ENCODE data around the gene DENND1A.
"Not testable (repeated sequence)": the region's sequence is repeated elsewhere in the genome, so short reads cannot be mapped to it uniquely, and the experiment has no call there.

Gene DENND1A

DNA sequence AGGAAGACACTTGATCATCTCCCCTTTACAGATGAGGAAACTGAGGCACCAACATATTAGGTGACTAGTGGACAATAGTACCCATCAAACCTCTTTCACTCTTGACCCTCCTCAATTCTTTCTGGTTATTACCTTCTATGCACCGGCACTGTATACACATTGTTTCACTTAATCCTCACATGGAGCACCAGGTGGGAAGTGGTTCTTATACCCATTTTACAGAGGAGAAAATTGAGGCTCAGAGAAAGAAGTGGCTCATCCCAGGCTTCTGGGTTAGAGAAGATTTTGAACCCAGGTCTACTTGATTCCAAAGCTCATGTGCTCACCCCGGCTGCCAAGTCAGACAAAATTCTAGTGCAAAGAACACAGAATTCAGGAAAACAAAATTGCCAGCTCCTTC is 17.4 kb upstream of the DENND1A start:
- no peak for DNase-seq

DNA sequence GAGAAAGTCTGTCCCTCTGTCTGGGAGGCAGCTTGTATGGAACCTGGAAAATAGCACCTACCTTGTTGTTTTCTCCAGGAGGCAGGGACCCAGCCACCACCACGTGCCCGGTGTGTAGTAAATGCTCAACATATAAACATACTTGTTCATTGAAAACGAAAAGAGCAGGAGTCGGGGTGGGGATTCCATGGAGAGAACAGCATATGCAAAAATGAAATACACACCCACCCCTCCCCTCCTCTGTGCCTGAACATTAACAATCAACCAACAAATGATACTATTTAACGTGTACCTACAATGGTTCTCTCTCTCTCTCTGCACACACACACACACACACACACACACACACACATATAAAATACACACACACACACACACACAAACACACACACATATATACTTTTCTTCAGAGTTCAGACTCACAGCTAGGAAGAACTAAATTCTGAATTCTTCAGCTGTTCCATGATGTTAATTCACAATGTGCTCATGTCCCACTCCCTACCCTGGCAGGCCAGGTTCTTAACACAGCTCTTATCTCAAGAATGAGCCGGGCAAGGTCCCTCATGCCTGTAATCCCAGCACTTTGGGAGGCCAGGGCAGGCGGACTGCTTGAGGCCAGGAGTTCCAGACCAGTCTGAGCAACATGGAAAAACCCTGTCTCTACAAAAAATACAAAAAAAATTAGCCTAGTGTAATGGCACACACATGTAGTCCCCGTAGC is 16.3 kb upstream of the DENND1A start:
- DNase-seq: no peak

DNA sequence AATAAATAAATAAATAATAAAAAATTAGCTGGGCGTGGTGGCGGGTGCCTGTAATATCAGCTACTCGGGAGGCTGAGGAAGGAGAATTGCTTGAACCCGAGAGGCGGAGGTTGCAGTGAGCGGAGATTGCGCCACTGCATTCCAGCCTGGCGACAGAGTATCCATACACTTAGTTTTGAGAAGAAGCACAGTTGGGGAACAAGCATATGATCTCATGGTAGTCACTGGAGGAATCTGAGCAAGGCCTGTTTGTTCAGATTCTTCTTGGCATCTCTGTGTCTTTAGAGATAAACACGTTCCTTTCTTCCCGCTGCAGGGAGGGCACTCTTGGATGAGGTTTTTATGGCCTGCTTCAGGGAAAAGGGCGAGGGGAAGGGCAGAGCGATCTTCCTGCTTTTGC is 15.6 kb upstream of the DENND1A start:
- no peak for DNase-seq

DNA sequence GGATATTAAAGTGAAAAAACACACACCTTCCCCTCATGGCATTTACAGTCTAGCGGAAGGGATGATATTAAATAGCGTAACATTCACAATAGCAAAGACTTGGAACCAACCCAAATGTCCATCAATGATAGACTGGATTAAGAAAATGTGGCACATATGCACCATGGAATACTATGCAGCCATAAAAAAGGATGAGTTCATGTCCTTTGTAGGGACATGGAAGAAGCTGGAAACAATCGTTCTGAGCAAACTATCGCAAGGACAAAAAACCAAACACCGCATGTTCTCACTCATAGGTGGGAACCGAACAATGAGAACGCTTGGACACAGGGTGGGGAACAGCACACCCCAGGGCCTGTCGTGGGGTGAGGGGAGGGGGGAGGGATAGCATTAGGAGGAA is 14.5 kb upstream of the DENND1A start:
- not testable (repeated sequence) for DNase-seq

DNA sequence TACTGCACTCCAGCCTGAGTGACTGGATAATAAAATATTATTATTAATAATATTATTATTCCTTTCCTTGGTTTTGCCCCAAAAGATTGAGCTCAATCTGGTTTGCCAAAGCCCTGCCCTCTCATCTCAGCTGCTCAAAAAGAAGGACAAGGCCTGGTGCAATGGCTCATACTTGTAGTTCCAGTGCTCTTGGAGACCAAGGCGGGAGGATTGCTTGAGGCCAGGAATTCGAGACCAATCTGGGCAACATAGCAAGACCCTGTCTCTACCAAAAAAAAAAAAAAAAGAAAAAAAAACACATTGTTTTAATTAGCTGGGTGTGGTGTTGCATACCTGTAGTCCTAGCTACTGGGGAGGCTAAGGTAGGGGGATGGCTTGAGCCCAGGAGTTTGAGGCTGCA is 13.7 kb upstream of the DENND1A start:
- DNase-seq: no peak

DNA sequence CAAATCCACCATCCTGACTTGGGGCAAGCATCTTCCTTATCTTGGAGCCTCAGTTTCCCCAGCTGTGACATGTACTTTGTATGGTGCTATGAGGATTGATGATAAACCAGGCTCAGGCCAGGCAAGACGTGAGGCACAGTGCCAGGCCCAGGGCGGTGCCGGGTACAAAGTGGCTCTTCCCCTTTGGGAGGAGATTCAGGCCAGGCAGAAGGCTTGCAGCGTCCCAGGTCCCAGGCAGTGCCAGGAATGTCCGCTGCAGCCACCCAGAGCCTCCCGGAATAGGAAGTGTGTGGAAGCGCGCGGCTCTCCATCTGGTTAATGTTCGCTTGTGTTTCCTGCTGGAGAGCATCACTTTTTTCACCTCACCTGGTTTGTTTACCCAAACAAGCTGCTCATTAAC is 12.6 kb upstream of the DENND1A start:
- DNase-seq: no peak

DNA sequence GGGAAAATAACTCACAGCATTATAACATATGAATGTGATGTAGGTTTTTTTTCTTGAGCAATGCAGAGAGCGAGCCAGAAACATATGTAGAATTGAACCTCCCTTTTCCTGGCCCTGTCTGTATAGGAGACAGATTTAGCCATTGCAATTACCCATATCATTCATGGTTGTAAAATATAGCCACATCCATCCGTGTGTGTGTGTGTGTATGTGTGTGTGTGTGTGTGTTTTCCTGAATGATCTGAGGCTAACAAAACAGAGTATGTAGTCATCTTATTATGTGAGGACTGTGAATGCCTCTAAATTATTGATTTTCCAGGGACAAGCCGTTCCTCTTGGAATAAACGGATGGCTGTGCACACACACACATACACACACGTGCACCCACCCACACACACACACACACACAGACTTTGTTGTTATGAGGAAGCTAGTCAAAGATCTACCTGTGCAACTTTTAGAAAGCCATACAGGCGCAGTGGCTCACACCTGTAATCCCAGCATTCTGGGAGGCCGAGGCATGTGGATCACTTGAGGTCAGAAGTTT is 11.7 kb upstream of the DENND1A start:
- DNase-seq: no peak

DNA sequence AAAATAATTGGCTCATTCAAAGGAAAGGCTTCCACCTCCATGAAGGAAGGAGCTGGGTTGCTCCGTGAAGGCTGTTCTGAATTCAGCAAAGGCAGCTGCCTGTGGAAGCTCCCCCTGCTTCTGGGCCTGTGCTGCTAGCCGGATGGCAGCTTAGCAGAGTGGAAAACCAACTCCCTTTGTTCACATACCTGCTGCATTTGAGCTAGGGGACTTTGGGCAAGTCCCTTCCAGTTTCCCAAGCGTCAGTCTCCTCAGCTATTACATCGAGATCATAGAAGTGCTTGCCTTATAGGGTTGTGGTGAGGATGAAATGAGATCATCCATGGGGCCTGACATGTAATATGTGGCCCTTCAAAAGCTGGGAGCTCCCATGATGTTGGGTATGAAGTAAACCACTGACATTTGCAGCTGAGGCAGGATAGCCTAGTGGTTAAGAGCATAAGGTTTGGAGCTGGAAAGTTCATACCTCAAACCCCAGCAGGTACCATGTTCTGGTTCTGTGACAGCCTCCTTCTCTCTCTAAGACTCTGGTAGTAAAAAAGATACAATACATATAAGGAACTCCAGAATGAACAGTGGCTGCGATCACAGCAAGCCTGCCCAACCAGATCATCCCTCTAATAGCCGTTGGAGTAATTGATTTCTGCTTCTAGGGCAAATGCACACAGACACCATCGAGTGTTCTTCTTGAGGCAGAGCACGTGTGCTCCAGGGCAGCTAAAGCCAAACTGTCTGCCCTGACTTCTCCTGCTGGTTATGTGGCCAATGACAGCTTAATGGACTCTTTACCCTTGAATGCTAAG is 11.0 kb upstream of the DENND1A start:
- no peak for DNase-seq

DNA sequence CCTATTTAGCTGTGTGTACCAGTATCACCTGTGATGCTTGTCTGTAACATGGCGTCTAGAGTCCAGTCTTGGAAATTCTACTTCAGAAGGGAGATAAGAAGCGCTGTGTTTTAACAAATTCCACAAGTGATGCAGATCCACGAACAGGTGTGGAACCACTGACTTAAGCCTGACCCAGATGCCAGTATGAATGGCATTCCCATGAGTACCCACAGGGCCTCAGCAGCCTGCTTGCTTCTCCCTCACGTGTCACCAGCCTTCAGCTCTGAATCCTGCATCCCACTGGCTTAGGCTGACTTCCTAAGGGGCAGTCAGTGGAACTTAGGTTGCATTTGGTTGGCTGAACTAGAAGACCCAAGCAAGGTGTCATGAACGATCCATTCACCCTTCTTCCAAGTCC is 8.5 kb upstream of the DENND1A start:
- no peak for DNase-seq

DNA sequence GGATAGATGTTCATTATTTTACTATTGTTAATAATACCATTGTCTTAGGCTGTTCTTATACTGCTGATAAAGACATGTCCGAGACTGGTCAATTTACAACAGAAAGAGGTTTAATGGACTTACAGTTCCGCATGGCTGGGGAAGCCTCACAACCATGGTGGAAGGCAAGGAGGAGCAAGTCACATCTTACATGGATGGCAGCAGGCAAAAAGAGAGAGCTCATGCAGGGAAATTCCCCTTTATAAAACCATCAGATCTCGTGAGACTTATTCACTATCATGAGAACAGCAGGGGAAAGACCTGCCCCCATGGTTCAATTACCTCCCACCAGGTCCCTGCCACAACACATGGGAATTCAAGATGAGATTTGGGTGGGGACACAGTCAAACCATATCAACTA is 6.6 kb upstream of the DENND1A start:
- not testable (repeated sequence) for DNase-seq

DNA sequence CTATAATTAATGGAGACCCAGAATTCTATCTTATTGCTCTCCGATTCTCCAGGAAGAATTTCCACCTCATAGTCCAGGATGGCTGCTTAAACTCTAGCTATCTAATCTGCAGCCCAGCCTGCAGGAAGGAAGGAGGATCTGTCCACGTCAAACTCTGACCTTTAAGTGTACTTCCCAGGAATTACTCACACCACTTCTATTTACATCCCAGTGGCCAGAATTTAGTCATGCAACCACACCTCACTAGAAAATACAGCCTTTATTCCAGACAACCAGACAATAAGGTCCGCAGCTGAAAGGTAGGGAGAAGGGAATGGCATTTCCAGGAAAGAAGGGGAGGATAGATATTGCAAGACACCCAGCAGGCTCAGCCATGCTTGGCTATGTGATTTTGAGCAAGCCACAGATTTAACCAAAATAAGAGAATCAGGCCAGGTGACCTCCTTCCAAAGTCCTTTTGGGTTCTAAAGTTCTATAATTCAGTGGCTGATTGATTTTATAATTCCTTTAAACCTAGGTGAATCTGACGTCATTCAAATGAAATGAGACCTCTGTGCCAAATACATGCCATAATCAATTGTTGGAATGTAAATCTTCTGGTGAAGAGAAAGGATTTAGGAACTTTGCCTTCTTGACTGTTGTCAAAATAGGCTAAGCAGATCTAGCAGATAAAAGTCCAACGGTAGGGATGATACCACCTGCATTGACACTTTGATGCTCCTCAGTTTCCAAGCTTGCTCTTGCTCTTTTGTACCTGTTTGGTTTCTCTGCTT is 3.7 kb upstream of the DENND1A start:
- DNase-seq: no peak

DNA sequence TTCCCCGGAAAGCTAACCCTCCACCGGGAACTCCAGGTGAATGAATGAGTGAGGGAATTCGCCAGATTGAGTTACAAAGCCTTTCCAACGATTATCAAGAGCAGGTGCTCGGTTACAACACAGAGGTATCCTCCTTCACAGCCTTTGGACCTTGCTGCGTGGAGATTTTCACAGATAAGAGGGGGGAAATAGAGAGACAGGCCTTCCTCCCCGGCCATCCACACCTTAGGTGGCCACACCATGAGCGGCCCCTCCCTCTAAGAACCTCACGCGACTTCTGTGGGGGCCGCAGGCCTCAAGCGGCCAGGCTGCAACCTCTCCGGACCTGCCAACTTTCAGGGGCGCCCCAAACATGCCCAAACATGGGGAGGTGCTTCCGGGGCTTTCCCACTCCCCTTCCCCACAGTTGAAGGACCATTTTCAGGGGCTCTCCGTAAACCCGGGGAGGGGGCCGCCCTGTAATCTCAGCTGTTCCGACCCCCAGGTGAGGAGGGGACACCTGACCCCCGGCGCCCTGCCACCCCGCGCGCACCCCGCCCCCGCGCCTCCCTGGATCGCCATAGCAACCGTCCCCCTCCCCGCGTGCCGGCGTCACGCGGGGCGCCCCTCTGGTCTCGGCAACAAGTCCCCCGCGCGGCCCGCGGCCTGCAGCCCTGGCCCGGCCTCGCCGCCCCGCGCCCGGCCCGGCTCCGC is 603 bp downstream of the DENND1A start:
- no peak for DNase-seq

DNA sequence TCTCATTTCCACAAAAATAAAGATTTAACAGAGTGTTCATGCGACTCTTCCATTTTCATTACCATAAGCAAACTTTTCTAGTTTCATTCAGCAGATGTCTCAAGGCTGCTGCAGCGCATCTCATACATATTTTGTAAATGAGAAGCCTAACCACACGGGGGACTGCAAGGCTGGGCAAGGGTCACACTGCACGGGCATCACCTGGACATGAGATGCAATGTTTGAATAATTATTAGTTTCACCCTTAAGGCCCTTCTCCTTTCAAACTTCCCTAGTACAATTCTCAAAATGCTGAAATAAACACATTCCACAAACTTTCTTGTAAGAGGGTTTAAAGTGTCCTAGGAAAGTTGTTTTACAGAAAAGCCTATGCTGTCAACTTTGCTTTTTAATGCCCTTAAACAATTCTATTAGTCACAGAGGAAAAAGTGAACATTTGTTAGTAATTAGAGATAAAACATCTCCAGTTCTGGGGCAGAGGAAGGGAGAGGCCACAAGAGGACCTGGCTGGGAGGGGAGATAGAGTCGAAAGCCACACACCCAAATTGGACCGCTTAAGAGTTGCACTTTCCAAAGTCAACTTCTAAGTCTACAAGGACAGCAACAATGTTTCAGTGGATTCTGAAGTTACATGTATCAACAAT is 1.3 kb downstream of the DENND1A start:
- no peak for DNase-seq

DNA sequence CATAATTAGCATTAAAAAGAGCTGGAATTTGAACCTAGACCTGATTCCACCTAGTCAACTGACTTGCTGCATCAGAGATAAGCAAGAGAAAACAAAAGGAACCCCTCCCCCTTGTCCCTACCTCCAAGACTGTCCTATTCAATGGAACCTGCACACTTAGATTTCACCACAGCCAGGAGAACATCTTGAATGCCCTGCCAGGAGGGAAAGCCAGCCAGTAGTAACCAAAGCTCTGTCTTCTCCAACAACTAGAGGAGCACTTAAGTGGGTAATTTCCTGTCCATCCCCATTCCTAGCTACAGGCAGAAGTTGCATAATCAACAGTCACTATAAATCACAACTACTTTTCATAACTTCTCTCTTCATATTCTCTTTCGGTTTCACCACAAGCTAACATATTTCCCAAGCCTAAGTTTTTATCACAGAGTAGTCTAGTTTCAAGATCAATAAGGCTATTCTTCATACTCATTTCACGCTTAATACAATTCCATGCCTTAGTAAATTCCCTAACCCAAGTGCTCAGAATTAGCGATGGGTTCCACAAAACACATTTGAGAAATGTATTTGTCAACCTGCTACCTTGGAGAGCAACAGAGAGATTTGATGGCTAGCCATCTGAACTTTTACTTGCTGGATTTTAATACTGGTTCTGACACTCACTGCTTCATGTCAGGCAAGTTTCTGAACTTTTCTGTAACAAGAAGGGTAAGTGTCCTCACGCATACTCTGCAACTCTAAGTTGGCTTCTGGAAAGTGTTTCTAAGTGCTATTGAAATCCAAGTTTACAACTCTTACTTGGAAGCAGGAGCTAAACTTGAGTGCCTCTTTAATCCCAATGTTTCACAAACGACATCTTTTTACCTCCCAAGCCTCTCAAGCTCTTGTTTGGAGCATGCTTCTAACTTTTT is 2.0 kb downstream of the DENND1A start:
- no peak for DNase-seq

DNA sequence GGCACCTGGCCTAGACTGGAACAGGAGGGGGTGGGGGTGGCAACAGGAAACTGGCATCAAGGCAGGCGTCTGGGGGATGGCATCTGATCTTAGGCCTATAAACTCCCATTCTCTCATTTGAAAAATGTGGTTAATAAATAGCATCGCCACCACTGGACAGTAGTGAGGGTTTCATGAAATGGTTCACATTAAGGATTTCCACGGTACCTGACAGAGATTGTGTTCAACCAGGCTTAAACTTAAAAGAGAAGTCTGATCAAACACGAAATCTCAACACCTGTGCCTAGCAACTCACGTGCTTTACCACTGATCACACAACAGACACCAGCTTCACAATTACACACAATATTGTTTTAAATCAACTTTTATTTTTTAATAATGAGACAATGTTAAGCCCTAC is 3.0 kb downstream of the DENND1A start:
- no peak for DNase-seq

DNA sequence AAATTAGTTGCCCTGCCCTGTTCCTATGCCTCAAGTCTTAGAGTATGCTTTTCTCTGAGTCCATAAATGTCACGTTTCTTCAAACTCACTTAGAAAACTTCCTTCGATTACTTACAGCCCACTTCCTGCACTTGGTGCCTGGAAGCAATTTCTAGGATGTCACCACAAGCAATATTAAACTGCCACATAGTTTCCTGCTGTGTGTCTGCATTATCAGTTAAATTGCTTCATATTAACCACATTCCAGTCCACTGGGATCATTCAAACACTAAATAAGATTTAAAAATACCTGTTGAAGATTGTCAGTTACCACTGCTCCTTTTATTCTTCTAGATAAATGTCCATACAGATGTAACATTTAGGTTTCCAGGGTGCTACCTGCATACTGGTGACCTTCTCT is 4.1 kb downstream of the DENND1A start:
- DNase-seq: no peak

DNA sequence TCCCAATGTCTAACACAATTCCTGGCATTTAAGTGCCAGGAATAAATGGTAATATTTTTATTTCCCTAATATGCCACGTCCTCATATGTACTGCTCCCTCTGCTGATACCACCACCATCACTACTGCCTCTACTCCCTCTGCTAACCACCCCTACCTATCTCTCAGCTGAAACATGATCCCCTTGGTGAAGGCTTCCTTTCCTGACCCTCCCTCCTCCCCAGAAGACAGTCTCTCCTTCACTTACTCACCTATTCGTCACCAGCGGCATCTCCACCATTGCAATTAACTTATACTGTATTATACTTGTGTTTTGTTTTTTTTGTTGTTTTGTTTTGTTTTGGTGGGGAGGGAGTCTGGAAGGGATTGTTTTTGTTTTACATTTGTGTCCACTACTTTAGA is 4.8 kb downstream of the DENND1A start:
- no peak for DNase-seq

DNA sequence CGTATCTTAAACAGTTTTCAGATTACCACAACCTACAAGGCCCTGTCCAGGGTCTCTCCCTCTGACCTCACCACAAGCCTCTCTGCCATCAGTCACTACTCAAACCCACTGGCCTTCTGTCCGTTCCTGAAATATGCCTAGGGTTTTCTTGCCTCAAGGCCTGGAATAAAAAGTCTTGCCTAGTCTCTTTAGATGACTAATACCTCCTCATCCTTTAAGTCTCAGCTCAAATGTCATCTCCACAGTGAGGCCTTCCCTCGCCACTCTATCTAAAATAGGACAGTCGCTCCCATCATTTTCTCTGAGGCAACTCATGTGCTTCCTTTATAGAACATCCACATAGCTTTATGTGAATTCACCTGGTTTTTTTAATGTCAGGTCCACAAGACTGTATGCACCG is 5.2 kb downstream of the DENND1A start:
- DNase-seq: no peak

DNA sequence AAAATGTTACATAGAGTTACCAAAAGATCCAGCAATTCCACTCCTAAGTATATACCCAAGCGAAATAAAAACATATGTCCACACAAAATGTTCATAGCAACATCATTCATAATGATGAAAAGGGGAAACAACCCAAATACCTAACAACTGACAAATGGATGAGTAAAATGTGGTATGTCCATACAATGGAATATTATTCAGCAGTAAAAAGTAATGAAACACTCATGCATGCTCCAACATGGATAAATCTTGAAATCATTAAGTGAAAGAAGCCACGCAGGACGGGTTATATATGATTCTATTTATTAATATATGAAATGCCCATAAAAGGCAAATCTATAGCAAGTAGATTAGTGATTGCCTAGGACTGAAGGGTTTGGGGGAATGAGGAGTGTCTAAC is 6.0 kb downstream of the DENND1A start:
- DNase-seq: no peak

DNA sequence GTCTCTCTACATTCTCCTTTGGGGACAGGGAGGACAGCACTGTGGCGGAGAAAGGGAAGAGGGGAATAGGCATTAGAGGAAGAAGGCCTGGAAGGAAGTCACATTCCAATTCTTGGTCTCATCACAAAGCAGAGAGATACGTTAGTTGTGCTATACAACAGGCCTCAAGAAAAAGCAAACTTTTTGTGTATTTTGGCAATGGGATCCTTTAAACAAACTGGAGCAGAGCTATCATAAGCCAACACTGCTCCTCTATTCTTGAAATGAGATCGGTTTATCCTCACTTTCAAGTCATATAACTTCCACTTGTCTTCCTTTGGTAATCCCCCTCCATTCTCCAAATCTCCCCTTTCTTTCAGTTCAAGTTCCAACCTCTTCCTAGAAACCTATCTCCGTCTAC is 6.5 kb downstream of the DENND1A start:
- no peak for DNase-seq

DNA sequence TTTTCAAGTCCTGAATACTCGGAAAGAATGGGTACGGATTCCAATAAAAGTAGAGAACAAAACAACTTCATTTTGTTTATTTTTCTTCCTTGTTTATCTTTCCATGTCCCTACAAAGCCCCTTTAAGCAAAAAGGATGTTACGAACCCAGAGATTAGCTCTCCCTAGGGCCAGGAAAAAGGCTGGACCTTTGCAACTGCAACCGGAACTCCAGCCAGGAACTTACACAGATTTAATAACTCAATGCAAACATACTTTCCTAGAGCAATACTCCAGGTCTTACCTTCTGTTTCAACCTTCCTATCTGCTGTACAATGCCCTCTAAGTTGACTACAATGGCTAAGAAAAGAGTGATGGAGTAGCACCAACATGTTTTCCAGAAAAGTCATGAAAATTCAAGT is 7.0 kb downstream of the DENND1A start:
- DNase-seq: no peak

Data from DMS79 (cell line).